K562 (cell line): ENCODE data around the gene SLBP. TPM values are rescaled to one million over a fixed set of nuclear protein-coding genes. Genes with fewer than 3 reads are reported as not detected.

ENCODE experiments used
- ATAC-seq: fragments of 200-7000 bp; cut with Tn5 transposase; 3 replicates; pipeline ENCODE4 v1.9.1; 2020; ENCODE audit warnings: moderate library complexity
- BruUV-seq: library from RNA; stranded (reverse); fragments of 400-500 nt; replicated peaks from 2 replicates; lab custom pipeline; 2021; lab: Mats Ljungman, UMichigan
- CTCF ChIA-PET: fragments of 300-600 bp; formaldehyde crosslinking; extraction: SDS; loops from one replicate; lab custom pipeline; 2021; ENCODE audit warnings: low intra/inter-chr PET ratio; lab: Yijun Ruan, JAX
- POLR2A ChIA-PET: fragments of 300-600, 350-650 bp; sonication (Branson Sonifier 250); formaldehyde crosslinking; extraction: SDS; loops from one replicate; lab custom pipeline; 2021; ENCODE audit warnings: antibody characterized with exemption, inconsistent platforms; lab: Yijun Ruan, JAX
- DNase-seq, 4 experiments: peaks; one replicate each; pipeline versions ENCODE4 v3.0.0 to v3.0.0-alpha.2; 2011 to 2018; ENCODE audit warnings: low spot score in 3 of 4, mixed read lengths in 3 of 4; ENCODE audit errors: extremely low read depth in 1 of 4
- FAIRE-seq: peaks from 2 replicates; lab custom pipeline; 2011; peaks lifted over from hg19 to GRCh38; lab: Jason Lieb, UNC
- H2AFZ ChIP-seq: 2 replicates; pipeline ENCODE4 v1.6.0; 2011; ENCODE audit warnings: low read depth, low read length, control low read depth, inconsistent platforms
- H3K27ac ChIP-seq: fragments of 200-600 bp; 3 replicates; pipeline ENCODE4 v1.8.0; 2011; ENCODE audit warnings: low read depth, mild to moderate bottlenecking, control low read depth, inconsistent platforms, low read length, moderate library complexity, mixed read lengths; ENCODE audit errors: extremely low read depth
- H3K27me3 ChIP-seq, 2 experiments: fragments of 300-600 bp in 1 of 2; 2 replicates in 1 of 2; 3 replicates in 1 of 2; pipeline versions ENCODE4 v1.6.0 to v1.8.0; 2011; ENCODE audit warnings: inconsistent platforms in 2 of 2, low read length in 2 of 2, mild to moderate bottlenecking in 1 of 2, mixed read lengths in 1 of 2, moderate library complexity in 1 of 2; ENCODE audit not compliant: control insufficient read depth in 2 of 2, insufficient read depth in 2 of 2
- H3K36me3 ChIP-seq: fragments of 300-600 bp; 3 replicates; pipeline ENCODE4 v1.8.0; 2011; ENCODE audit warnings: mild to moderate bottlenecking, low read length, inconsistent platforms; ENCODE audit not compliant: control insufficient read depth, insufficient read depth
- H3K4me1 ChIP-seq, 2 experiments: fragments of 200-600 bp in 1 of 2; replicated peaks in 1 of 2; 2 replicates in 1 of 2; 3 replicates in 1 of 2; pipeline versions ENCODE4 v1.5.1 to v1.8.0; 2011; ENCODE audit warnings: inconsistent platforms in 2 of 2, low read length in 2 of 2, mild to moderate bottlenecking in 1 of 2, mixed read lengths in 1 of 2, moderate library complexity in 1 of 2; ENCODE audit not compliant: control insufficient read depth in 2 of 2, insufficient read depth in 2 of 2
- H3K4me2 ChIP-seq: 2 replicates; pipeline ENCODE4 v1.6.1; 2011; ENCODE audit warnings: low read length, control low read depth, inconsistent platforms, mixed read lengths; ENCODE audit not compliant: insufficient read depth
- H3K4me3 ChIP-seq: fragments of 200-600 bp; sonication (generic), shearing (Covaris generic); 2 replicates; pipeline ENCODE4 v1.5.1; 2016; ENCODE audit warnings: control low read depth, inconsistent platforms
- H3K79me2 ChIP-seq: fragments of 200-600 bp; 3 replicates; pipeline ENCODE4 v1.8.0; 2011; ENCODE audit warnings: low read length, inconsistent platforms; ENCODE audit not compliant: control insufficient read depth, insufficient read depth
- H3K9ac ChIP-seq, 2 experiments: 2 replicates each; pipeline versions ENCODE4 v1.6.0 to v1.6.1; 2011; ENCODE audit warnings: low read depth in 2 of 2, low read length in 2 of 2, control low read depth in 1 of 2, inconsistent platforms in 1 of 2, mild to moderate bottlenecking in 1 of 2, mixed read lengths in 1 of 2; ENCODE audit not compliant: insufficient read depth in 1 of 2
- H3K9me1 ChIP-seq: one replicate; pipeline ENCODE4 v1.6.0; 2011; ENCODE audit warnings: inconsistent platforms, mild to moderate bottlenecking, low read length, moderate library complexity; ENCODE audit not compliant: control insufficient read depth, insufficient read depth
- H3K9me3 ChIP-seq: replicated peaks from 2 replicates; pipeline ENCODE4 v1.5.1; 2011; ENCODE audit warnings: low read depth, low read length, inconsistent platforms; ENCODE audit not compliant: control insufficient read depth, insufficient read depth
- H4K20me1 ChIP-seq: replicated peaks from 2 replicates; pipeline ENCODE4 v1.6.1; 2011; ENCODE audit warnings: low read length, inconsistent platforms, mixed read lengths; ENCODE audit not compliant: control insufficient read depth, insufficient read depth
- CBFB ChIP-seq: sonication (generic); formaldehyde crosslinking; IDR thresholded peaks from 2 replicates; pipeline ENCODE4 v1.4.0; 2020; ENCODE audit warnings: mild to moderate bottlenecking, missing genetic modification reagents
- CTCF ChIP-seq, 3 experiments: IDR thresholded peaks in 2 of 3; conservative IDR thresholded peaks in 1 of 3; 2 replicates each; pipeline ENCODE4 v1.5.1; 2011 to 2012; ENCODE audit warnings: low read length in 3 of 3, mild to moderate bottlenecking in 3 of 3, control low read depth in 2 of 3, improper control_type of control experiment in 1 of 3, inconsistent platforms in 1 of 3, low read depth in 1 of 3, mixed read lengths in 1 of 3, moderate library complexity in 1 of 3; ENCODE audit not compliant: insufficient read depth in 2 of 3
- GABPB1 ChIP-seq: sonication (generic); formaldehyde crosslinking; IDR thresholded peaks from 2 replicates; pipeline ENCODE4 v1.8.0; 2022; ENCODE audit warnings: mild to moderate bottlenecking, missing genetic modification reagents
- MITF ChIP-seq: IDR thresholded peaks from 2 replicates; pipeline ENCODE4 v1.6.1; 2014; ENCODE audit warnings: antibody characterized with exemption
- PHF8 ChIP-seq: fragments of 200-600 bp; sonication (generic); IDR thresholded peaks from 2 replicates; pipeline ENCODE4 v1.6.1; 2012; ENCODE audit warnings: mixed run types, mild to moderate bottlenecking, inconsistent platforms, low read length, moderate library complexity, borderline replicate concordance
- RAD21 ChIP-seq, 2 experiments: fragments of 250-450 bp in 1 of 2; fragments of 450-650 bp in 1 of 2; sonication (Bioruptor Pico) in 1 of 2; formaldehyde crosslinking in 1 of 2; IDR thresholded peaks in 1 of 2; conservative IDR thresholded peaks in 1 of 2; 2 replicates each; pipeline versions ENCODE4 v1.4.0 to v1.8.0; 2020 to 2022; ENCODE audit warnings: mild to moderate bottlenecking in 2 of 2, moderate library complexity in 1 of 2
- RBFOX2 ChIP-seq: fragments of 200-400 bp; formaldehyde crosslinking; IDR thresholded peaks from 2 replicates; pipeline ENCODE4 v1.6.1; 2017; ENCODE audit warnings: low read depth, mild to moderate bottlenecking, low read length, moderate library complexity
- ZFX ChIP-seq: sonication (generic); formaldehyde crosslinking; IDR thresholded peaks from 2 replicates; pipeline ENCODE4 v1.8.0; 2022; ENCODE audit warnings: mild to moderate bottlenecking, missing genetic modification reagents, moderate library complexity
- ZNF165 ChIP-seq: fragments of 250-450 bp; sonication (Bioruptor Pico); IDR thresholded peaks from 2 replicates; pipeline ENCODE4 v1.4.0; 2020; ENCODE audit warnings: borderline replicate concordance
- ZNF592 ChIP-seq: fragments of 450-650 bp; IDR thresholded peaks from 2 replicates; pipeline ENCODE4 v1.6.1; 2017; ENCODE audit warnings: antibody characterized with exemption, mild to moderate bottlenecking
- ZNF75A ChIP-seq: fragments of 450-650 bp; formaldehyde crosslinking; IDR thresholded peaks from 2 replicates; pipeline ENCODE4 v1.4.0; 2020; ENCODE audit warnings: mild to moderate bottlenecking
- WGBS: fragments of 100-300 bp; shearing (Covaris generic); methylation state at CpG from one replicate; pipeline ENCODE4 v1.1.6; 2016; ENCODE audit warnings: low coverage, mixed read lengths; ENCODE audit not compliant: insufficient coverage; ENCODE audit errors: missing lambda C conversion rate; 5-methylcytosine and 5-hydroxymethylcytosine counted together
- in situ Hi-C: fragments of 300-500 bp; cut with MboI; formaldehyde crosslinking; loops from 4 replicates; pipeline ENCODE4 v1.15.0; 2018; ENCODE audit warnings: inconsistent platforms, mixed read lengths
- intact Hi-C: fragments of 100-400 bp; cut with micrococcal nuclease; formaldehyde crosslinking; loops from 2 replicates; pipeline ENCODE4 v1.14.2; 2022
- polyA plus RNA-seq, 8 experiments: library from polyadenylated mRNA; depleted of rRNA in 4 of 8; stranded (reverse) in 5 of 8; unstranded in 3 of 8; fragments of >200 nt; fragmentation: Nextera tagmentation in 2 of 8; fragmentation: Illumina TruSeq in 1 of 8; extraction: Ambion mirVana in 2 of 8; extraction: Trizol in 1 of 8; gene quantifications; 2 replicates each; pipeline versions ENCODE4 v1.2.1 to v1.2.3, GENCODE V29; 2011 to 2014; ENCODE audit warnings: inconsistent platforms in 1 of 8, missing spikeins in 1 of 8
- total RNA-seq, 7 experiments: library from RNA; depleted of rRNA in 6 of 7; stranded (reverse); fragments of >200 nt in 6 of 7; fragmentation: Illumina TruSeq in 2 of 7; extraction: Trizol in 2 of 7; gene quantifications; 2 replicates each; pipeline versions ENCODE4 v1.2.1 to v1.2.3, GENCODE V29; 2011 to 2021; ENCODE audit warnings: low replicate concordance in 1 of 7

The SLBP gene
- total and polyA plus RNA-seq, 9 of the 15 experiments (the other 6 are each of a cell fraction or from before 2014, with no cell fraction given), result 49.4 to 221 (median 162) TPM

DNA sequence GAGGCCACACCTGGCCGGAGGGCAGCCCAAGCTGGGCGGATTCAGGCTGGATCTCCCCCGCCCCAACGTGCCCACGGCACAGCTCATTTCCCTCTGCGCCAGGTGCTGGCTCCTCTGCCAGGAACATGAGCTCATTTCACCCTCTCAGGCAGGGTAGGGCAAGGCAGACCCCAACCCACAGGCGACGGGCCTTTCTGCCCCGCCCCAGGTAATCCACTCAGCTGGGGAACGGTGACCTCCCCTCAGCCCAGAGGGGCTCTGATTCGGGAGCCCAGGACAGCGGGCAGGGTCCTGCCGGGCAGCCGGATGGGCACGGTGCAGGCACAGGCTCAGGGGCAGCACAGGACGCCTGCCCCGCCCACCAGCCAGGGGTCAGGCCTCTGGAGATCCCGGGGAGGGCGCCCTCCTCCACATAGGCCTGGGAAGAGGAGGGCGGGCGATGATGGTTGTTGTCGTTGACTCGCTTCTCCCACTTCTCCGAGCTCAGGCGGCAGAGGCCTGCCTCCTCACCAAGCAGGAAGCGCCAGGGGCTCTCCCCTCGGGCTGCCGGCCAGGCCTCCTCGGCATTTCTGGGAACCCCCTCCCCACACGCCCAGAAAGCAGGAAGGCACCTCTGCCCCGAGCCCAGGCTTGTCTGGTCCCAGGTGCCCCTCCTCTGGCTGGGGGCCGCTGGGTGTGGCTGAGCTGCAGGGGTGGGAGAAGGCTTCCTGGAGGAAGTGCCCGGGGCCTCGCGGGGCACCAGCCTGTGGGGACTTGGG, 40.3 kb upstream of the SLBP start:
- Histone ChIP-seq H3K4me3 (no peak overlapping the region), H3K9me3 (no peaks in the 10 kb centered on the region), H3K4me2 (no peak overlapping the region), H3K36me3 (no peaks in the 10 kb centered on the region), H3K27me3 (no peaks in the 10 kb centered on the region), H3K4me1 (peaks cover 23 to 94% of the 10 kb centered on the region in 2 experiments), H3K9me1 (peaks cover 5% of the 10 kb centered on the region), H4K20me1 (no peaks in the 10 kb centered on the region), H2AFZ (peak overlapping the region; percentile 64), H3K9ac (peak overlapping the region; percentile 14 to 78; a peak in 3 of 4 replicates), H3K79me2 (no peaks in the 10 kb centered on the region), H3K27ac (peak overlapping the region; percentile 52; the same call in 2 of the 3 replicates)
- BruUV-seq, result no TSS peak
- intact Hi-C loops (no loop called here), in situ Hi-C loops (no loop called here)
- FAIRE-seq (no peak), ATAC-seq (peak; percentile 41), DNase-seq (peak; percentile 49 to 65 (median 55))
- WGBS, result 42% methylated on average over 31 of the region's 35 CpGs
- ChIA-PET POLR2A (interaction anchor here (1.2 to 2.0 kb wide), 2 partner anchors 54 to 56 kb away, joined by 3 to 5 read pairs; no protein-coding TSS in a partner anchor), CTCF (interaction anchor here (0.6 to 0.7 kb wide), 2 partner anchors 41 to 57 kb away, joined by 3 to 4 read pairs; no protein-coding TSS in a partner anchor)
- TF ChIP-seq MITF (no peak), PHF8 (peak; percentile 46; the same call in 1 of the 2 replicates), ZNF165 (CRISPR knock-in tag) (no peak), RBFOX2 (peak; percentile 40; the same call in 1 of the 2 replicates), RAD21 (CRISPR knock-in tag; conservative IDR thresholded peaks at IDR 0.05 in 1 of 2, IDR thresholded peaks at IDR 0.05 in 1 of 2) (0 out of 4 replicates have a peak, but pooled peaks of 1 of the 2 experiments have one; percentile 12), ZNF592 (peak; percentile 46), ZNF75A (CRISPR knock-in tag) (0 out of 2 replicates have a peak, but pooled peaks have one; percentile 26), GABPB1 (no peak), CTCF (IDR thresholded peaks at IDR 0.05 in 2 of 3, conservative IDR thresholded peaks at IDR 0.05 in 1 of 3; ENCODE audit: insufficient read depth in 2 of 3, low read depth in 1 of 3, low read length in 3 of 3) (peak in 2 of 3 experiments; percentile 20 to 28; a peak in 2 of 6 replicates), ZFX (peak; percentile 46; the same call in 1 of the 2 replicates), CBFB (CRISPR knock-in tag) (0 out of 2 replicates have a peak, but pooled peaks have one; percentile 34)
